Inferior parietal cortex (tissue), 1 donor: Measurements from ENCODE around the gene FNDC1.

Experiments used
- DNase-seq: peaks from one replicate; pipeline ENCODE4 v3.0.0-alpha.2; 2016; ENCODE audit errors: extremely low spot score

The FNDC1 gene

DNA sequence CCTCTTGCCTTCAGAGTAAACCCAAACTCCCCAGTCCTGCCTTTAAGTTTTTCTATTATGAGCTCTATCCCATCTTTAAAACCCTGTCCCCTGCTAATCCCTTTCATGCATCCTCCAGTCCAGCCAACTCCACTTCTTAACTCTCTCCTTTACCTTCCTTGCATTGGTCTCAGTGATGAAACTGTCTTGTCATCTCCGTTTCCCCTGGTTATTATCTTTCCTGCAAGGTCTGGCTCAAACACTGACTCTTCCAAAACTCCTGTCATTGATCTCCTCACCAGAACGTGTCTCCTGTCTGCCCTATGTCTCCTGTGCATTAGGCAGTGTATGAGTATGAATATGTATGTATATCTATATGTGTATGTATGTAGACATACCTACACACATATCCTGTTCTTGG is 11.8 kb upstream of the FNDC1 start:
- no peak for DNase-seq

GRCh38 chr6:159161839-159162238 is 7.4 kb upstream of the FNDC1 start:
- DNase-seq: no peak

DNA sequence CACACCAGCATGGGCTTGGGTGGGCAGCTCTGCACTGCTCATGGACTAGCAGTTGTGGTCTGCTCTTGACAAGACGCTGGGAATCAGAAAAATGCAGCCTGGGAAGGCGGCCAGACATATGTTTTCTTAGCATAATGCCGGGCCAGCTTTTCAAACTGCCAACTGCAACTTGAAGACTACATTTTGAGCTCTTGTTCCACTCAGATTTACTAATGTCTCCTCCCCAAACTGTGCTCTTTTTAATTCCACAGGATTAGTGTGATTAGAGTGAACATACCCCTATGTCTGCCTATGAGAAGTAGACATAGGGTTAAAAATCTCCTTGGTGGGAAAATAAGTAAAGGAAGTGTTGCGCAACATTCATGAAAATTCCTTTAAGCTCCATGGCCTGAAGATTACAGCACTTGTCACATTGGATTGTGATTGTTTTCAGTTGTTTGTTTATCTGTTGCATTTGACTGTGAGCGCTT is 5.3 kb upstream of the FNDC1 start:
- DNase-seq: no peak

DNA sequence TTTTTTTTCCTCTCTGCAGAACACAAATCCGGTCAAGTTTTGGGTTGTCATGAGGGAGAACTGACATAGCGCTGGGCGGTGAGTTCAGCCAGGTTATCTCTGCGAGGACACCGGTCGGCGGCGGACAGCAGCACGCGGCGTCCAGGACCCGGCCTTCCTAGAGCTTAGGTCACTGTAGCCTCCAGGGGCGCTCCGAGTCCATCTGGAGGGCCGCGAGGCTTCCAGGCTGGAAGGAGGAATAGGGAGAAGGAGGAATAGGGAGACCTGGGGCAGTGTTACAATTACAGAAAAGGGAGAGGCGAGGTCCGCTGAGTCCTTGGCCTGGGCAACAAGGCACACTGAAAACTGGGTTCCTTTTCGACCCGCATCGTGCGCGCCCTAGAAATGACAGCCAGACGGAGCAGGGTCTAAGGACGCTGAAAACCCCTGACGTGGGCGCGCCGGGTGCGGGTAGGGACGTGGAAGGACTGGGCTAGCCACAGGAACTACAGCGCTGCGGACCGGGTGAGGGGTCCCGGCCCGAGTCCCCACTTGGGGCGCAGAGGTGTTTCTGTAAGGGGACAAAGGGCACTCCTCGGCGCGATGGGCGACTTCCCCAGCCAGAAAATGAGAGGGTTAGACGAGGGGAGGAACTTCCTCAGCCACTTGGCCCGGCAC is 536 bp upstream of the FNDC1 start:
- DNase-seq: no peak

GRCh38 chr6:159169557-159170332 is 545 bp downstream of the FNDC1 start:
- DNase-seq: no peak

- DNase-seq: no peak
These were observed 1.1 kb downstream of the FNDC1 start for GRCh38 chr6:159170333-159170672.

DNA sequence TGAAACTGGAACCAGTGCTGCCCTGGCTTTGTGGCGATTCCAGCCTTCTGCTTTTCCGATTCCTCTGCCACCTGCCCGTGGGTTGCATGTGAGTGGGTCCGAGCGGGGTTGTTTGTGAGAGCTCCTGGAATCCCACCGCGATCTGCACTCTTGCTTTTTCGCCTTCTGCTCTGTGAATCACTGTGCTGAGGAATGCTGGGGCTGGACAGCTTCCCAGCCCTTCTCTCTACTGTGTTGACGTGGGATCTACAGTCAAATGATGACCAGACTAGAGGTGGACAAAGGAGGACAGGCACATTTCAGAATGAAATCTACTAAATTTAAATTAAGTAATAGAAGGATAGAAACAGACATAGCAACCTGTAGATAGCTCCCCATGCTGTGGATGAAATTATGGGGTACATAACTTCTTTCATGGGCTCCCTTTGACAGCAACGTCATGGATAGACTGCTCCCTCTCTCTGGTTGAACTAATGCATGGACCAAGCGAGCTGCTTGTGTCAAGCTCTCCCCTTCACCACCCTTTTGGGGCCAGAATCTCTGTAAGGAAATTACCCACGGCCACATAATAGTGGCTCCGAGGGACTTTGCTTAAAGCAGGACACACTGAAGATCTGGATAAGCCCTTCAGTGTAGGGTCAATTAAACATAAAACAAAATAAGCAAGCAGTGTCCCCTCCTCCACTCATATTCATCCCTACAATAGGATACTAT is 2.0 kb downstream of the FNDC1 start:
- no peak for DNase-seq

DNA sequence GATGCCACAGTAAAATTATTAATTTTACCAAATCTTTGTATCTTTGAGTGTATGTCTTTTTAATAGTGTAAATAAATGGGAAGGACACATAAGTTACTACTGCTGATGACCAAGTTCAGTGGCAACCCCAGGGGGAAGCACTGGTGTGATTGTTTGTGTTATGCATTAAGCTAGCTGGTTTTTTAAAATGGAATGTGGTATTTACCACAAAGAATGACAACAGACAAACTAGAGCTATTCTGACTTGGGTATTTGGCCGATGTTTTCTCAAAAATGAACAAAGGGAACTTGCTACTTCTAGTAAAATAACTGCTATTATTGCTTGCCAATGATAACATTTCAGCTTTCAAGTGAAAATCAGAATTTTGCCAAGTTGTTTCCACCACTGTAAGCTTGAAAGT is 2.9 kb downstream of the FNDC1 start:
- DNase-seq: no peak

DNA sequence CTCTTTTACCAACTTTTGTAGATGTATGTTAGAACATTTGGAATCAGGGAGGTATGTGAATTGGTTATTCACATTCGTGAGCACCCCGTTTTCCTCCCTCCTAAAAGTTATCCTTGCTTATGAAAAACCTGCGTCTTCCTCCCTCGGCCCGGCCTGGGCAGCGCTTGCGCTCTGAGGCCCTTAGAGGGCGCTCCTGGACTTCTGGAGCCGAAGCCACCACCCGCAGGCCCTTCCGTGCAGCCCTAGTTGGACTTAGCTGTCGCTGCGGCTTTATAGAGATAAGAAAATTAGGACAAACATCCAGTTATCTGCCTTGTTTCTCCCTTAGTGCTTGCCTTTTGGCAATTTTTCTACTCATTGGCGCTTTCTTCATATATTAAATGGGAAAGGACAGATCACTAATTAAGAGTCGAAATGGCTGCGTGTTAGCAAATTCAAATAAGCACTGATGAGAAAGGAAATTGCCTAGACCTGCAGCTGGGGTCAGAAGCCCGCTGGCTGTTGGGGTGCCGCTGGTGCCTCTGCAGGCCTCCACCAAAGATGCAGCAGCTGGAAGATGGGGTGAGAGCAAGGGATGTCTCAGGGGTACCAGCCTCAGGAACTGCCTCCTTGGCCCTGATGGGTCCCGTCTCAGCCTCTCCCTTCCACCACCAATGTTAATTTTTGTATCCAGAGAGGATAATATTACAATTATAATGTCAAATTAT is 5.2 kb downstream of the FNDC1 start:
- peak; percentile 72 for DNase-seq

- no peak for DNase-seq
These were observed 7.7 kb downstream of the FNDC1 start for GRCh38 chr6:159176913-159177312.

DNA sequence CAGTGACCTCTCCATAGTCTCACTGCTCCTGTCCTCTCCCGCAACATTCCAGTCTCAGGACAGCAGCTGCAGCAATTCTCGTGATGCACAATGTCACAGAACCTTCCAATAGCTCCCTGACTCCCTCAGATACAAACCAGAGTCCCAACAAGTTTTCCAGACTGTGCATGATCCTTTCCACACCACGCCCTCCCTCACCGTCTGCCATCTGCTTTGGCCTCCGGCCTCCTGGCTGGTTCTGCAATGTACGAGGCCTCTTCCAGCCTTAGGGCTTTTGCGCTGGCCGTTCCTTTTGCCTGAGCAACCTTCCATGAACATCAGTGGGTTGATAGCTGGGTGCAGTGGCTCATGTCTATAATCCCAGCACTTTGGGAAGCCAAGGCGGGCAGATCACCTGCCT is 9.6 kb downstream of the FNDC1 start:
- DNase-seq: no peak

DNA sequence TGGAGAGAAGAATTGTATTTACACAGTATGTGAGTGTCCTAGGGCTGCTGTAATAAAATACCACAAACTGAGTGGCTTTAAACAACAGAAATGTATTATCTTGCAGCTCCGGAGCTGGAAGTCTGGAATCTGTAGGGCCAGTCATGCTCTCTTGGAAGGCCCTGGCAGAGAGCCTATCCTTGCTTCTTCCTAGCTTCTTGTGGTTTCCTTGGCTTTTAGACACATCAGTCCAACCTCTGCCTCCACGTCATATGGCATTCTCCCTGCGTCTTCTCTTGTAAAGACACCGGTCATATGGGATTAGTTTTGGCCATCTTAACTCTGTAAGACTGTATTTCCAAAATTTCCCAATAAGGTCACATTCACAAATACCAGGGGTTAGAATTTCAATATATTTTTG is 10.8 kb downstream of the FNDC1 start:
- DNase-seq: no peak

- DNase-seq: no peak
These were observed 12.7 kb downstream of the FNDC1 start for GRCh38 chr6:159181914-159182313.

DNA sequence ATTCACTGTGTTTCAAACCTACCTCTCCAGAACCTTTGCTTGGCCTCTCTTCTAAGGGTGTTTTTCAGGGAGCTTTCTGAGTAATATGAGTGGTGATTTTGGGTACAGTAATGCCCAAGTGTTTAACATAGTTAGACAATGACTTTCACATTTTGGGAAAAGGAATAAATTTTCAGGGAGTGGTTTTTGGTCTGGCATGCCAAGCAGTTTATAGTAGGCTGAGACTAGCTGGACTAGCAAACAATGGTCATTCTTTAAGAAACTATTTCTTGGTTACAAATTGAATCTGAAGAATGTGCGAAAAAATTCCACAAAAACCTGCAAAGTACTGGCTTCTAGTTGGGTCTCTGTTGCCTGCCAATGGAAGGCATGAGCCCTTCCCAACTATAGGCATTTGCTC is 15.4 kb downstream of the FNDC1 start:
- no peak for DNase-seq

DNA sequence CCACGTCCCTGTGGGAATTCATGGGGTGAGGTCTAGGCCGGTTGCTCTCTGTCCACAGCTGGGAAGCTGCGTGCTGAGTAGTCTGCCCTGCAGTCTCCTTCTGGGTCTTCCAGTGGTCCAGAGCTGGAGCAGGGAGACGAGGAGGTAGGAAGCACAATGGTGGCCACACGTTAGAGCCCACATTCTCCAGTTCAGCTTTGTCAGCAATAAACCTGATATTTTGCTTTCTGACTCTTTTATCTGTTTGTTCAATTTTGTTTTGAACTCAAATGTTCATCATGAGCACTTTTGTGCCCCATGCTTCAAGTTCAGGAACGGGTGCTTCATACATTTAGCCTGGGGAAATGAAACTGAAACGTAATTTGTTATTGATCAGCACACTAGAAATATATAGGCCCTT is 21.3 kb downstream of the FNDC1 start:
- DNase-seq: no peak

DNA sequence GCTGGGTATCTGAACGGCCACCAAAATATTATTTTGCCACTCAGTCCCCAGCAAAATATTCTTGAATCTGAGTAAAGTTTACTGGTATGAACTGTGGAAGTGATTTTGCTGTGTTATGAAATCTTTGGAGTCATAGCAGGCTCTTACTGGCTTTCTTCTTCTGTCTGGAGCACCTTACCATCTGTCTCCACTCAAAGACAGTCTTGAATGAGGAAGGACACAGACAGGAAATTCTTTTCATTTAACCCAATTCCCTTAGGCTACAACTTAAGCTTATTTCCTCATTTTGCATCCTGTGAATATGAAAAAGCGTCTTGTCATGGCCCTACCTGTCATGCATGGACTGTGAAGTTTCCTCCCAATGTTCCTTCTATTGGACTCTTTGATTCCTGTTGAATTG is 24.7 kb downstream of the FNDC1 start:
- DNase-seq: no peak

DNA sequence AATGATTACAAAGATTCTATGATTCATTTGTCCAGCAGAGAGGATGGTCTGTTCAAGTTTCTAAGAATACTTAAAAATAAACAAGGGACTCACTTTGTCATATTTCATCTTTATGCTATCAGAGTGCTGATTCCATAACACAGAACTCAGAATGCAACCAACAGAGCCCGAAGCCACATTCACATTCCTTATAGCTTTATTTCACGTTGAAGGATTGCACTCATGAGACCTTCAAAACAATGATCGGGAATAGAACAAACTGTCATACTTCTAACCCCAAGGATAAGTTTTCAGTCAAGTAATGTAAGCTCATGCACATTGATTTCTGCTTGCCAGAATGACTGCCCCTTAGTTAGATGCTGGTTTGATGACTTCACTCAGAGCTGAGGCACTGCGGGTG is 25.2 kb downstream of the FNDC1 start:
- no peak for DNase-seq

- no peak for DNase-seq
These were observed 27.3 kb downstream of the FNDC1 start for GRCh38 chr6:159196430-159196975.

- no peak for DNase-seq
These were observed 28.1 kb downstream of the FNDC1 start for GRCh38 chr6:159197251-159197650.

DNA sequence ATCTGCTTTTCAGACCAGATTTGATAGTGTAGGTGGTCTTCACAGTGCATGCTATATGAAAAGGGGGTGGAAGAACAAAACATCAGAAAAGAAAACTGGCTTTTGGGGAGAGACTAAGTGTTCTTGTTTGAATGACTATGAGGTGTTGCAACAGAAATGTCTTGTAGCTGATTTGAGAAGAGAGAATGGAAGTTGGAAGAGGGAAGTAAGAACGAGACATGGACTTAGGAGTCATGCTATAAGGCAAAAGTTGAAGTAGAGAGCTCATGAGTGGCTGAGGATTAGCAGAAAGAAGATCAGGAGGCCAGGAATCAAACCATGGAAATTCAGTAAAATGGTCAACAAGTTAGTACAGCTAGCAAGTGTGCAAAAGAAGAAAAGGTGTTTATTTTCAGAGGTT is 32.1 kb downstream of the FNDC1 start:
- no peak for DNase-seq

DNA sequence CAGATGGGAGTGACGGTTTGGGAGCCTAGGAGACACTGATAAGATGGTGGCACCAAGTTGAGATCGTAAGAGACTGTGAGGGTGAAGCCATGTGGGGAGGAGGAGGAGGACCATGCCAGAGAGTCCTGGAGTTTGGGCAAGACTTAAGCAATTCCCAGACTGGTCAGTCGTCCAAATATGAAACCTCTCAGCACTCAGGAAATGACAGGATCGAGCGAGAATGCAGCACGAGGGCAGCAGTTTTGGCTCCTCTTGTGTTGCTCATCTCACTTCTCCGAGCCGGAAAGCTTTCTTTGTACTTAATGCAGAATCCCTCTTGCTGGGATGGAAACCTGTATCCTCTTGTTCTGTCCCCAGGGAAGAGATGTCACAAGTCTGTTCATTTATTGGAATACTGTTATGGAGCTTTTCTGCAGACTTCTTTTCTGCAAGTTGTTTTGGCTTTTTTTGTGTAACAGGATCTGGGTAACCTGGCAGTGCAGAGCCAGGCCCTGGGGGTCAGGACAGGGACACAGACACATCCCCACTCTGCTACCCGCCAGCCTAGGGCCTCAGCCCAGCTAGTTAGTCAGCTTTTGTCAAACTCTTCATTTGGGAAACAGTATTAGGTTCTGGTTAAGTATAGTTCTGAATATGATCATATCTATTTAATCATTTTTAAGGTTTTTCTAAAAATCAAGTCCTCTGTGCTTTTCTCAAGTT is 34.3 kb downstream of the FNDC1 start:
- DNase-seq: no peak
